ENCODE results near the gene FBXW2.

GRCh38 chr9:120745278-120745677 is 47.9 kb downstream of the FBXW2 start:
- TF ChIP-seq CTCF (conservative IDR thresholded peaks at IDR 0.05; ENCODE audit: low read depth, low read length) = no peak
- TF ChIP-seq EZH2 (IDR thresholded peaks at IDR 0.05; ENCODE audit: borderline replicate concordance, low read depth, low read length, poor library complexity, severe bottlenecking) = no peak
